Measurements from ENCODE around the gene DCLK1.

DNA sequence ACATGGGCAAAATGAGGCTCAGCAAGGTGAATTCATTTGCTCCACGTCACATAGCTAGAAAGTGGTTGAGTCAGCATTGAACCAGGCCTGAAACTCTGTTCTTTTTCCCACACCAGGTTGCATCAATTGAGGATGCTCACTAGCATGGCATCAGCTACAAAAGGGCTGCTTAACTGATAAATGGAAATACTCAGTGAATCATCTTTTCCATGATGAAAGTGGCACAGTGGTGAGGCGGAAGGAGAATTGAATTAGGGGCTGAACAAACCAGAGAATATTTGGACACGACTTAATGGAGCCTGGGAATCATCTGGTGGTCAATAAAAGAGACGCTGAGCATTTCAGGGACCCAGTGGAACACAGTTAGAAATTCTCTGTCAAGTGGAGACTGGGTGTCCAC, 334.6 kb downstream of the DCLK1 start:
- TF ChIP-seq, protein P1, sequence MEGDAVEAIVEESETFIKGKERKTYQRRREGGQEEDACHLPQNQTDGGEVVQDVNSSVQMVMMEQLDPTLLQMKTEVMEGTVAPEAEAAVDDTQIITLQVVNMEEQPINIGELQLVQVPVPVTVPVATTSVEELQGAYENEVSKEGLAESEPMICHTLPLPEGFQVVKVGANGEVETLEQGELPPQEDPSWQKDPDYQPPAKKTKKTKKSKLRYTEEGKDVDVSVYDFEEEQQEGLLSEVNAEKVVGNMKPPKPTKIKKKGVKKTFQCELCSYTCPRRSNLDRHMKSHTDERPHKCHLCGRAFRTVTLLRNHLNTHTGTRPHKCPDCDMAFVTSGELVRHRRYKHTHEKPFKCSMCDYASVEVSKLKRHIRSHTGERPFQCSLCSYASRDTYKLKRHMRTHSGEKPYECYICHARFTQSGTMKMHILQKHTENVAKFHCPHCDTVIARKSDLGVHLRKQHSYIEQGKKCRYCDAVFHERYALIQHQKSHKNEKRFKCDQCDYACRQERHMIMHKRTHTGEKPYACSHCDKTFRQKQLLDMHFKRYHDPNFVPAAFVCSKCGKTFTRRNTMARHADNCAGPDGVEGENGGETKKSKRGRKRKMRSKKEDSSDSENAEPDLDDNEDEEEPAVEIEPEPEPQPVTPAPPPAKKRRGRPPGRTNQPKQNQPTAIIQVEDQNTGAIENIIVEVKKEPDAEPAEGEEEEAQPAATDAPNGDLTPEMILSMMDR (IDR thresholded peaks at IDR 0.05) = no peak
- TF ChIP-seq POLR2A (IDR thresholded peaks at IDR 0.05) = no peak
